PC-3 (cell line): Measurements from ENCODE around the gene ARHGAP22. TPM values are rescaled to one million over a fixed set of nuclear protein-coding genes. Genes with fewer than 3 reads are reported as not detected.

Experiments
- ATAC-seq: fragments of 200-7000 bp; cut with Tn5 transposase; 2 replicates; pipeline ENCODE4 v1.9.1; 2020; ENCODE audit warnings: mild to moderate bottlenecking, moderate library complexity
- BruUV-seq: library from RNA; stranded (reverse); fragments of 400-500 nt; replicated peaks from 2 replicates; lab custom pipeline; 2021; lab: Mats Ljungman, UMichigan
- CTCF ChIA-PET: fragments of 300-600 bp; sonication (Branson Sonifier 250); formaldehyde crosslinking; loops from one replicate; lab custom pipeline; 2022; ENCODE audit warnings: antibody characterized with exemption; lab: Charles Lee
- POLR2A ChIA-PET: fragments of 300-600 bp; sonication (Branson Sonifier 250); formaldehyde crosslinking; loops from one replicate; lab custom pipeline; 2022; ENCODE audit warnings: antibody characterized with exemption; ENCODE audit not compliant: unreplicated experiment; lab: Charles Lee
- DNase-seq: peaks from one replicate; pipeline ENCODE4 v3.0.0-alpha.2; 2015
- H2AFZ ChIP-seq: fragments of 300-600 bp; sonication (generic); 2 replicates; pipeline ENCODE4 v1.6.0; 2016; ENCODE audit warnings: antibody characterized with exemption, low read length
- H3F3A ChIP-seq: fragments of 300-600 bp; sonication (generic); one replicate; pipeline ENCODE4 v1.6.0; 2017; ENCODE audit warnings: antibody characterized with exemption, low read length, control low read depth, mild to moderate bottlenecking; ENCODE audit not compliant: unreplicated experiment
- H3K27ac ChIP-seq: fragments of 300-600 bp; sonication (generic); 2 replicates; pipeline ENCODE4 v1.5.1; 2016; ENCODE audit warnings: mild to moderate bottlenecking, low read length
- H3K27me3 ChIP-seq: fragments of 300-600 bp; sonication (generic); 2 replicates; pipeline ENCODE4 v1.6.1; 2016; ENCODE audit warnings: low read length, mixed read lengths
- H3K36me3 ChIP-seq: fragments of 300-600 bp; sonication (generic); 2 replicates; pipeline ENCODE4 v1.6.1; 2016; ENCODE audit warnings: low read depth, mixed run types, low read length, mixed read lengths
- H3K4me1 ChIP-seq: fragments of 300-600 bp; sonication (generic); 2 replicates; pipeline ENCODE4 v1.5.1; 2016; ENCODE audit warnings: low read length; ENCODE audit not compliant: insufficient read depth
- H3K4me2 ChIP-seq: fragments of 300-600 bp; sonication (generic); 2 replicates; pipeline ENCODE4 v1.6.0; 2016; ENCODE audit warnings: low read length
- H3K4me3 ChIP-seq: fragments of 300-600 bp; sonication (generic); 2 replicates; pipeline ENCODE4 v1.5.1; 2016; ENCODE audit warnings: mild to moderate bottlenecking, low read length, mixed read lengths
- H3K79me2 ChIP-seq: fragments of 300-600 bp; sonication (generic); 2 replicates; pipeline ENCODE4 v1.6.1; 2017; ENCODE audit warnings: low read length, mixed read lengths
- H3K9ac ChIP-seq: fragments of 300-600 bp; sonication (generic); 2 replicates; pipeline ENCODE4 v1.6.0; 2016; ENCODE audit warnings: mild to moderate bottlenecking, low read length
- H3K9me2 ChIP-seq: fragments of 300-600 bp; sonication (generic); replicated peaks from 2 replicates; pipeline ENCODE4 v1.6.1; 2016; ENCODE audit warnings: mixed run types, low read length, mixed read lengths
- H3K9me3 ChIP-seq: fragments of 300-600 bp; sonication (generic); 2 replicates; pipeline ENCODE4 v1.6.1; 2016; ENCODE audit warnings: low read length, mixed read lengths
- H4K20me1 ChIP-seq: fragments of 300-600 bp; sonication (generic); 2 replicates; pipeline ENCODE4 v1.6.1; 2016; ENCODE audit warnings: low read length, mixed read lengths
- CTCF ChIP-seq: fragments of 300-600 bp; sonication (generic); conservative IDR thresholded peaks from 2 replicates; pipeline ENCODE4 v1.5.1; 2017; ENCODE audit warnings: antibody characterized with exemption, low read depth, mild to moderate bottlenecking, low read length
- EZH2 ChIP-seq: fragments of 300-600 bp; sonication (generic); IDR thresholded peaks from one replicate; pipeline ENCODE4 v1.6.1; 2017; ENCODE audit warnings: antibody characterized with exemption, mild to moderate bottlenecking, low read length; ENCODE audit not compliant: unreplicated experiment
- EZH2phosphoT487 ChIP-seq: fragments of 300-600 bp; sonication (generic); IDR thresholded peaks from 2 replicates; pipeline ENCODE4 v1.6.1; 2018; ENCODE audit warnings: mild to moderate bottlenecking, antibody characterized with exemption, low read length, borderline replicate concordance
- intact Hi-C: fragments of 100-400 bp; cut with micrococcal nuclease; formaldehyde crosslinking; loops from 2 replicates; pipeline ENCODE4 v1.9.0; 2023
- total RNA-seq: library from RNA; depleted of rRNA; stranded (reverse); fragments of >200 nt; gene quantifications from 2 replicates; pipeline ENCODE4 v1.2.3, GENCODE V29; 2014

Gene ARHGAP22
- total RNA-seq, 1 experiment from 2014 or later = 12.2 TPM

- DNase-seq = no peak
- TF ChIP-seq EZH2 (no peak), EZH2phosphoT487 (no peak), CTCF (no peak; the same call in 1 of the 2 replicates)
- Histone ChIP-seq H3K27ac (no peak overlapping the region), H3K9ac (no peak overlapping the region), H3K9me2 (no peaks in the 10 kb centered on the region), H3F3A (no peaks in the 10 kb centered on the region), H3K27me3 (no peaks in the 10 kb centered on the region), H4K20me1 (no peaks in the 10 kb centered on the region), H2AFZ (no peak overlapping the region), H3K4me1 (no peaks in the 10 kb centered on the region), H3K9me3 (no peaks in the 10 kb centered on the region), H3K79me2 (no peaks in the 10 kb centered on the region), H3K4me2 (no peak overlapping the region), H3K36me3 (no peaks in the 10 kb centered on the region), H3K4me3 (no peak overlapping the region)
- no TSS peak for BruUV-seq
- intact Hi-C loops = no loop called here
- ATAC-seq = no peak
- ChIA-PET CTCF (no interaction called here), POLR2A (no interaction called here)
These were observed 127.7 kb downstream of the ARHGAP22 start for GRCh38 chr10:48477141-48477540.

GRCh38 chr10:48476279-48476982 is 128.4 kb downstream of the ARHGAP22 start:
- no peaks in the 10 kb centered on the region for H3K9me2 ChIP-seq
- no peaks in the 10 kb centered on the region for H3F3A ChIP-seq
- TF ChIP-seq CTCF (no peak), EZH2 (no peak), EZH2phosphoT487 (no peak)
- POLR2A ChIA-PET = no interaction called here
- H4K20me1 ChIP-seq = no peaks in the 10 kb centered on the region
- no peak overlapping the region for H3K4me2 ChIP-seq
- H3K79me2 ChIP-seq = no peaks in the 10 kb centered on the region
- no peak overlapping the region for H2AFZ ChIP-seq
- CTCF ChIA-PET = no interaction called here
- H3K27me3 ChIP-seq = no peaks in the 10 kb centered on the region
- DNase-seq (no peak), ATAC-seq (no peak)
- no peaks in the 10 kb centered on the region for H3K36me3 ChIP-seq
- no peak overlapping the region for H3K27ac ChIP-seq
- no peaks in the 10 kb centered on the region for H3K9me3 ChIP-seq
- H3K9ac ChIP-seq = no peak overlapping the region
- no TSS peak for BruUV-seq
- no peak overlapping the region for H3K4me3 ChIP-seq
- intact Hi-C loops = no loop called here
- H3K4me1 ChIP-seq = no peaks in the 10 kb centered on the region

- H3K4me1 ChIP-seq = no peaks in the 10 kb centered on the region
- no peak for ATAC-seq
- intact Hi-C loops = no loop called here
- H3F3A ChIP-seq = no peaks in the 10 kb centered on the region
- H3K9ac ChIP-seq = no peak overlapping the region
- TF ChIP-seq CTCF (no peak), EZH2phosphoT487 (no peak), EZH2 (no peak)
- no peak overlapping the region for H3K4me3 ChIP-seq
- no peaks in the 10 kb centered on the region for H3K36me3 ChIP-seq
- no peak for DNase-seq
- H3K4me2 ChIP-seq = no peak overlapping the region
- H3K9me2 ChIP-seq = no peaks in the 10 kb centered on the region
- no peaks in the 10 kb centered on the region for H4K20me1 ChIP-seq
- ChIA-PET POLR2A (no interaction called here), CTCF (no interaction called here)
- no TSS peak for BruUV-seq
- no peak overlapping the region for H3K27ac ChIP-seq
- H3K9me3 ChIP-seq = no peaks in the 10 kb centered on the region
- H2AFZ ChIP-seq = no peak overlapping the region
- H3K79me2 ChIP-seq = no peaks in the 10 kb centered on the region
- no peaks in the 10 kb centered on the region for H3K27me3 ChIP-seq
These were observed 129.0 kb downstream of the ARHGAP22 start for GRCh38 chr10:48475943-48476278.
